ENCODE measurements around the gene AQP12B. TPM values are rescaled to one million over a fixed set of nuclear protein-coding genes. Genes with fewer than 3 reads are reported as not detected.

AQP12B gene
- total and polyA plus RNA-seq, 2 of the 13 experiments (the other 11 are each of a cell fraction or from before 2014, with no cell fraction given): not detected

GRCh38 chr2:240648650-240649275 is 33.9 kb downstream of the AQP12B start:
- Histone ChIP-seq H3K9ac (ENCODE audit: insufficient read depth, low read depth, low read length) (no peak overlapping the region), H3K79me2 (ENCODE audit: insufficient read depth, low read length) (no peaks in the 10 kb centered on the region), H3K9me3 (ENCODE audit: low read length) (peaks cover 8% of the 10 kb centered on the region), H4K20me1 (ENCODE audit: insufficient read depth, low read length) (no peaks in the 10 kb centered on the region; the same call in 1 of the 2 replicates), H3K4me2 (ENCODE audit: low read depth, low read length) (no peak overlapping the region), H3K27me3 (ENCODE audit: control insufficient read depth in 1 of 2, insufficient read depth in 2 of 2, low read length in 2 of 2) (peaks cover 36 to 94% of the 10 kb centered on the region in 2 experiments), H3K36me3 (replicated peaks in 1 of 2; ENCODE audit: control insufficient read depth in 1 of 2, insufficient read depth in 2 of 2, low read length in 2 of 2) (no peaks in the 10 kb centered on the region), H3K4me3 (replicated peaks in 1 of 3; ENCODE audit: insufficient read depth in 1 of 3, low read depth in 2 of 3, low read length in 3 of 3) (no peak overlapping the region), H3K4me1 (ENCODE audit: insufficient read depth, low read length) (no peaks in the 10 kb centered on the region), H2AFZ (ENCODE audit: low read length) (no peak overlapping the region), H3K27ac (ENCODE audit: extremely low read length, insufficient read depth, low read length) (no peak overlapping the region)
- 22% methylated on average over 17 of the region's 19 CpGs for WGBS (ENCODE audit: low lambda C conversion rate)
- in situ Hi-C loops (cut with HindIII; ENCODE audit: extremely low pct_ligation_motif_present, low pct_unique_long_range_greater_than_20kb) (no loop called here), intact Hi-C loops (cut with micrococcal nuclease; ENCODE audit: unreplicated experiment) (loop anchor here (10.0 kb wide), 1 partner anchor 134 kb away; no protein-coding TSS in a partner anchor)
- BruUV-seq (replicated peaks): no TSS peak
- POLR2A ChIA-PET: interaction anchor here (1.3 kb wide), 1 partner anchor 22 kb away, joined by 3 read pairs; no protein-coding TSS in a partner anchor
- DNase-seq (ENCODE audit: low spot score) (no peak), FAIRE-seq (no peak), ATAC-seq (no peak)
- TF ChIP-seq, protein P1, sequence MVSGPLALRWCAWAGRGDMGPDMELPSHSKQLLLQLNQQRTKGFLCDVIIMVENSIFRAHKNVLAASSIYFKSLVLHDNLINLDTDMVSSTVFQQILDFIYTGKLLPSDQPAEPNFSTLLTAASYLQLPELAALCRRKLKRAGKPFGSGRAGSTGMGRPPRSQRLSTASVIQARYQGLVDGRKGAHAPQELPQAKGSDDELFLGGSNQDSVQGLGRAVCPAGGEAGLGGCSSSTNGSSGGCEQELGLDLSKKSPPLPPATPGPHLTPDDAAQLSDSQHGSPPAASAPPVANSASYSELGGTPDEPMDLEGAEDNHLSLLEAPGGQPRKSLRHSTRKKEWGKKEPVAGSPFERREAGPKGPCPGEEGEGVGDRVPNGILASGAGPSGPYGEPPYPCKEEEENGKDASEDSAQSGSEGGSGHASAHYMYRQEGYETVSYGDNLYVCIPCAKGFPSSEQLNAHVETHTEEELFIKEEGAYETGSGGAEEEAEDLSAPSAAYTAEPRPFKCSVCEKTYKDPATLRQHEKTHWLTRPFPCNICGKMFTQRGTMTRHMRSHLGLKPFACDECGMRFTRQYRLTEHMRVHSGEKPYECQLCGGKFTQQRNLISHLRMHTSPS (CRISPR knock-in tag; IDR thresholded peaks at IDR 0.05; ENCODE audit: low read depth): no peak
- TF ChIP-seq, protein P2, sequence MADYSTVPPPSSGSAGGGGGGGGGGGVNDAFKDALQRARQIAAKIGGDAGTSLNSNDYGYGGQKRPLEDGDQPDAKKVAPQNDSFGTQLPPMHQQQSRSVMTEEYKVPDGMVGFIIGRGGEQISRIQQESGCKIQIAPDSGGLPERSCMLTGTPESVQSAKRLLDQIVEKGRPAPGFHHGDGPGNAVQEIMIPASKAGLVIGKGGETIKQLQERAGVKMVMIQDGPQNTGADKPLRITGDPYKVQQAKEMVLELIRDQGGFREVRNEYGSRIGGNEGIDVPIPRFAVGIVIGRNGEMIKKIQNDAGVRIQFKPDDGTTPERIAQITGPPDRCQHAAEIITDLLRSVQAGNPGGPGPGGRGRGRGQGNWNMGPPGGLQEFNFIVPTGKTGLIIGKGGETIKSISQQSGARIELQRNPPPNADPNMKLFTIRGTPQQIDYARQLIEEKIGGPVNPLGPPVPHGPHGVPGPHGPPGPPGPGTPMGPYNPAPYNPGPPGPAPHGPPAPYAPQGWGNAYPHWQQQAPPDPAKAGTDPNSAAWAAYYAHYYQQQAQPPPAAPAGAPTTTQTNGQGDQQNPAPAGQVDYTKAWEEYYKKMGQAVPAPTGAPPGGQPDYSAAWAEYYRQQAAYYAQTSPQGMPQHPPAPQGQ (CRISPR knock-in tag; IDR thresholded peaks at IDR 0.05; ENCODE audit: borderline replicate concordance): no peak
- TF ChIP-seq EZH2 (conservative IDR thresholded peaks at IDR 0.05; ENCODE audit: low read depth, low read length): peak; percentile 84
- CTCF ChIA-PET (ENCODE audit: low intra/inter-chr PET ratio, low total read pairs): no interaction called here

All from HepG2 (cell line).